ENCODE data around the gene TNNI3K. TPM values are rescaled to one million over a fixed set of nuclear protein-coding genes. Genes with fewer than 3 reads are reported as not detected.

Gene TNNI3K
- total RNA-seq, 1 donor from 2014 or later: 1.3 TPM

GRCh38 chr1:74512170-74512915, 277.2 kb downstream of the TNNI3K start, which contains the start of gene LRRC53:
LRRC53 (minus strand) TSS chr1:74512611; CDS start chr1:74483349, 29,262 bp downstream.
- no peak within 1 kb of the TSS for H3K27ac ChIP-seq
- H3K4me1 ChIP-seq: no peaks in the 10 kb centered on the region
- no peaks in the 10 kb centered on the region for H3K9me3 ChIP-seq
- no peak for ATAC-seq
- intact Hi-C loops (cut with DNase I): no loop called here
- no peaks in the 10 kb centered on the region for H3K36me3 ChIP-seq
- no peak for TF ChIP-seq CTCF (IDR thresholded peaks at IDR 0.05)
- H3K27me3 ChIP-seq: no peaks in the 10 kb centered on the region
- no peak within 1 kb of the TSS for H3K4me3 ChIP-seq
- DNase-seq: no peak

- intact Hi-C loops (cut with DNase I): no loop called here
- no peaks in the 10 kb centered on the region for H3K9me3 ChIP-seq
- H3K27me3 ChIP-seq: no peaks in the 10 kb centered on the region
- H3K4me3 ChIP-seq: no peak overlapping the region
- H3K36me3 ChIP-seq: no peaks in the 10 kb centered on the region
- H3K4me1 ChIP-seq: no peaks in the 10 kb centered on the region
- H3K27ac ChIP-seq: no peak overlapping the region
- DNase-seq: no peak
- no peak for TF ChIP-seq CTCF (IDR thresholded peaks at IDR 0.05)
- ATAC-seq: no peak
Observed at GRCh38 chr1:74513411-74514300, 278.5 kb downstream of the TNNI3K start.

- Histone ChIP-seq H3K27ac (no peak overlapping the region), H3K36me3 (no peaks in the 10 kb centered on the region), H3K4me3 (no peak overlapping the region), H3K27me3 (no peaks in the 10 kb centered on the region), H3K9me3 (no peaks in the 10 kb centered on the region), H3K4me1 (no peaks in the 10 kb centered on the region)
- no peak for TF ChIP-seq CTCF (IDR thresholded peaks at IDR 0.05)
- DNase-seq: no peak
- intact Hi-C loops (cut with DNase I): no loop called here
- no peak for ATAC-seq
Observed at GRCh38 chr1:74517599-74518051, 282.4 kb downstream of the TNNI3K start.

GRCh38 chr1:74522148-74522547, 287.0 kb downstream of the TNNI3K start:
- TF ChIP-seq CTCF (IDR thresholded peaks at IDR 0.05): no peak
- ATAC-seq (no peak), DNase-seq (no peak)
- Histone ChIP-seq H3K27ac (no peak overlapping the region), H3K4me3 (no peak overlapping the region), H3K9me3 (no peaks in the 10 kb centered on the region), H3K27me3 (no peaks in the 10 kb centered on the region), H3K4me1 (no peaks in the 10 kb centered on the region), H3K36me3 (no peaks in the 10 kb centered on the region)
- intact Hi-C loops (cut with DNase I): no loop called here

GRCh38 chr1:74523873-74524480, 288.8 kb downstream of the TNNI3K start:
- no peaks in the 10 kb centered on the region for H3K36me3 ChIP-seq
- DNase-seq: no peak
- H3K4me1 ChIP-seq: no peaks in the 10 kb centered on the region
- no peak overlapping the region for H3K4me3 ChIP-seq
- ATAC-seq: no peak
- H3K27me3 ChIP-seq: no peaks in the 10 kb centered on the region
- H3K9me3 ChIP-seq: no peaks in the 10 kb centered on the region
- intact Hi-C loops (cut with DNase I): no loop called here
- no peak overlapping the region for H3K27ac ChIP-seq
- TF ChIP-seq CTCF (IDR thresholded peaks at IDR 0.05): no peak

Measured in upper lobe of right lung (tissue), 1 donor.